HG03066 (cell line): ENCODE measurements around the gene GPR15LG.
A peak's percentile ranks its signal among the peaks of the same experiment; 100 is the strongest.
"Not testable (repeated sequence)": the region's sequence is repeated elsewhere in the genome, so short reads cannot be mapped to it uniquely, and the experiment has no call there.

Experiments used
- ATAC-seq: cut with Tn5 transposase; IDR thresholded peaks from one replicate; pipeline ENCODE4 v1.9.1; 2021; ENCODE audit warnings: low read depth; ENCODE audit not compliant: unreplicated experiment

Gene GPR15LG

DNA sequence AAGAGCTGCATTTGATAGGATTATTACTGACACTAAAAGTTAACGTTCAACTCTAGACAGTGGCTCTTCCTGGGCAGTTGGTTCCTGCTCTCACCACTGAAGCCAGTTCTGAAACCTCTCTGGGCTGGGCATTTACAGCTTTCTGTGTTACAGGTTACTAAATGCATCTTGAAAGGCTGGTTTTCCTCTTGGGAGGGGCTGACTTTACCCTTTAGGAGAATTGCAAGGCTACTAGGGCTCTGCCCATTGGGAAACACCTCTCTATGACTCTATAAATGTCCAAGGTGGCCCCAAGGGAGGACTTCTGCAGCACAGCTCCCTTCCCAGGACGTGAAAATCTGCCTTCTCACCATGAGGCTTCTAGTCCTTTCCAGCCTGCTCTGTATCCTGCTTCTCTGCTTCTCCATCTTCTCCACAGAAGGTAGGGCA is at the start of gene GPR15LG:
GPR15LG (plus strand) TSS at position 301 of the 429 bp plus-strand sequence; CDS start at position 352, 51 bp downstream.
- peak; percentile 43 for ATAC-seq

DNA sequence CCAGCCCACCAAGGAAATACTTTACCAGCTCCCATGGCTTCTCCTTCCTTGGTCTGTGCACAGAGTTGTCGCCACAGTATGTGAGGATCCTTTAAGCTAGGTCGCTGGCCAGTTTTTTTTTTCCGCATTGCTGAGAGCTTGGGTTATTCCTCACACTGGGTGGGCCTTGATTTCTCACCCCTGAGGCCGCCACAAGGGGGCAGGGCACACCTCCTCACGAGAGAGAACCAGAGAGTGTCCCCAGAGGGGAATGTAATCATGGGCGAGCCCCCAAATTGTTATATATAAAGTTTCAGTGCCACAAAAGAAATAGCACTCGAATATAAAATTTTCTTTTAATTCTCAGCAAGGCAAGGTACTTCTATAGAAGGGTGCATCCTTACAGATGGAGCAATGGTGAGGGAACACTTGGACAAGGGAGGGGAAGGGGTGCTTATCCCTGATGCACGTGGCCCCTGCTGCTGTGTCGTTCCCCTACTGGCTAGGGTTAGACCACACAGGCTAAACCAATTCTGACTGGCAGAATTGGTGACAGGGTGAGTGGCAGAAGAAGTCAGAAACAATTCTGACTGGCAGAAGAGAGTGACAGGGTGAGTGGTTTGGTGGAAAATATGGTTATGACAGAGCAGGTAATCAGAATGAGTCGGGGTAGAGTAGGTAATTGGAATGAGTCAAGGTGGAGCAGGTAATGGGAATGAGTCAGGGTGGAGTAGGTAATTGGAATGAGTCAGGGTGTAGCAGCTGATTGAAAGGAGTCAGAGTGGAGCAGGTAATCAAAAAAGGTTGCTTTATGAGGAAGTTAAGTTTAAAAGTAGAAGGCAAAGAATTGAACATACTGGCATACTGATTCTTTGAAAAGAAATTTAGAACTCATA is 47.5 kb upstream of the GPR15LG start:
- ATAC-seq: not testable (repeated sequence)

DNA sequence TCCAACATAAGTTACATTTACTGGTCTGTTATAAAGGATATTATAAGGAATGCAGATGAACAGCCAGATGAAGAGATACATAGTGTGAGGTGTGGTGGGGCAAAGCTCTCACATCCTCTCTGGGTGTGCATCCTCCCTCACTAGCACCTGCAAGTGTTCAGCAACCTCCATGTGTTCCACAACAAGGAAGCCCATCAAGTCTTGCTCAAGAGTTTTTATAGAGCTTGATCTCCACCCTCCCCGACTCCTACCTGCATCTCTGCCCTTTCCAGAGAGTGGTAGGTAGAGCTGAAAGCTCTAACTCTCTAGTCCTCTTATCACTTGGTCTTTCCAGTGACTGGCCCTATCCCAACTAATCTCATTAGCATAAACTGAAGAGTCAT is 46.8 kb upstream of the GPR15LG start:
- no peak for ATAC-seq

DNA sequence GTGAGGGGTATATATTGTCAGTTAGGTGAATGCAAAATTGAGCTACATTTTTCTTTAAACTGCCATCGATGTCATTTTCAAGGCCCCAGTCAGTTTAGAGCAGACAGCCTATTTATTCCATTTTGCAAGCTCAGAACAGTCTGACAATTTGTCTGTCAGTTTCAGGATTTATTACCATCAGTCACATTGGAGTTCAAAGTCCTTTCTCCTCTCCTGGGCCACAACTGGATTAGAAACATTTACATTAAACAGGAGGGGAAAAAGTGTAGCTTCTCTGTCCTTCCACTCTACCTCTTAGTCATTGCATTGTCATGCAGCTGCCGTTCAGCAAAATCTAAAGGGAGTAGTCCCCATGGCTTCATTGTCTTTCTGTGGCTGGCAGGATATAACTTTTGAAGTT is 37.8 kb upstream of the GPR15LG start:
- ATAC-seq: no peak

DNA sequence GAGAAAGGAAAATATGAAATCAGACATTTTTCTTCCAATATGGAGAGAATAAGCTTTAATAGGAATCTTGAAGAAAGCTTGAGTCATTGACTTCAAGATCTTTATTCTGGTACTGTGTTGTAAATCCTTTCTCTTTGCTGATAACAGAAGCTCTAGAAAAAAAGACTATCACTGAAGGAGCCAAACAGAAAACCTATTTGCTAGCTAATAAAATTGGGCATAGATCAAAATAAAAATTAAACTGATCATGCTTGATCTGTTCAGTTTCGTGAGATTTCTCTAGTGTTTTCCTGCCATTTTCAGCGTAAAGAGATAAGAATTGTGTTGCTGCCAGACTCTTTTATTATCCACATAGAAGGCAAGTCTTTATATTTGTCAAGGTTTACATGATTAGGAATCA is 35.8 kb upstream of the GPR15LG start:
- ATAC-seq: no peak

DNA sequence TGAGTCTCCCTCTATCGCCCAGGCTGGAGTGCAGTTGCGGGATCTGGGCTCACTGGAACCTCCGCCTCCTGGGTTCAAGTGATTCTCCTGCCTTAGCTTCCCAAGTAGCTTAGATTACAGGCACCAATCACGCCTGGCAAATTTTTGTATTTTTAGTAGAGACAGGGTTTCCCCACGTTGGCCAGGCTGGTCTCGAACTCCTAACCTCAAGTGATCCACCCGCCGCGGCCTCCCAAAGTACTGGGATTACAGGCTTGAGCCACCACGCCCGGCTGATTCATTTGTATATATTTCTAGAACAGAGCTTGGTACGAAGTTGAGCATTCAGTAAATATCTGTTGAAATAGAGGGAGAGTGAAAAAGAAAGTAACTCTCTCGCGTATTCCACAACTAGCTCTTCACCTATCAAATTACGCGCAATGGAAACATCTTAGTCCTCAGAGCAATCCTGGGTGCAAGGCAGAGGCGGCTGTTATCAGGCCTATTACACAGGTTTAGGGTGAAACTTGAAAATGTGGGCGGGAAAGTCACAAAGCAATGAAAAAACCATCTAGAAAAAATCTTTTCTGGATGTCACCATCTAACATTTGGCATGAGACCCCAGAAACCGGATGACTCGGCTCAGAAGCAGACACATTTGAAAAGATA is 35.0 kb upstream of the GPR15LG start:
- no peak for ATAC-seq

DNA sequence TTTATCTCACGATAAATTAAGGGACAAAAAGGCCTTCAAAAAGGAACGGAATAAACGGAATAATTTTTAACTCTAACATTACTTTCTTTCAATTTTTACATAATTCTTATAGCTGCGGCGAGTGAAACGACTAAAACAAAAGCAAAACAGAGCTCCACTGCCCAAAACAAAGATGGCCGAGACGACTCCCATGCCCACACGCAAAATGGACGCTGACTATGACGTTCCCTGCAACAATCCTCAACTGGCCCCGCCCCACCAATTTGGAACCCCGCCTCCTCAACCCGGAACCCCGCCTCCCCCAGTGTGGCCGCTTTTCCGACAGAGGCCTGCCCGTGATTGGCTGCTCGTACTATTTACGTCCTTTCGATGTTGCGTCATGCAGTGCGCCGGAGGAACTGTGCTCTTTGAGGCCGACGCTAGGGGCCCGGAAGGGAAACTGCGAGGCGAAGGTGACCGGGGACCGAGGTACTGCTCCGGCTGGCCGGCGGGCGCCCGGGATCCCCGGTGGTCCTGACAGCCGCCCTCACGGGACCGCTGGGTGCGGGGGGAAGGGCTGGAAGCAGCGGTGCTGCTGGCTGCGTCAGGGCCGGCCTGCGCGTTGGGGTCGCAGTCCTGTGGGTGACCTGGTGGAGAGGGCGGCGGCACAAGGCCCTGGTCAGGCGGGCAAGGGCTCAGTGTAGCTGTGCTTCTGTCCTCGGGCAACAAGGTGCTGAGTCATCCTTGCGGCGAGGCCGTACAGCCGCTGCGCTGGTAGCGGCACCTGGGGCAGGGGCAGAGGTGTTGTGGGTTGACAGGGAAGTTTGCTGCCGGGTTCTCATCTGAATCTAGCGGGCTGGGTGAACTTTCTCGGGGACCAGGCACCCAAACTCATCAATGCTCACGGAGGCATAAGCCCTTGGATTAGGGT is 34.2 kb upstream of the GPR15LG start, which contains the start of gene GHITM:
GHITM (plus strand) TSS at position 384 of the 910 bp plus-strand sequence. CDS start 1,992 bp downstream, outside the sequence.
- peak; percentile 96 for ATAC-seq

DNA sequence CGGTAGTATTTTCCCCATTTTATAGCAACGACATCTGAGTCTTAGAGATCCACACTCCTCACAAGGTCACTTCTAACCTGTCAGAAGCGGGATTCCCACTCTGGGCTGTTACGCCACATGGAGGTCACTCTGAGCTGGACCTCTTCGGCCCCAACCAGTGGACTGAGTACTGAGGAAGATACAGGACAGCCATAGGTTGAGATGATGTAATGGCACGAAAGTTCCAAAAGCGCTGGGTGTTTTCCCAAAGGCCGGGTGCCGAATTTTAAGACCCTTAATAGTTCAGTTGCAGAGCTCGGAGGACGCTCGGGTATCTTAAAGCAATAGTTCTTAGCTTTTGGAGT is 33.6 kb upstream of the GPR15LG start:
- ATAC-seq: no peak

DNA sequence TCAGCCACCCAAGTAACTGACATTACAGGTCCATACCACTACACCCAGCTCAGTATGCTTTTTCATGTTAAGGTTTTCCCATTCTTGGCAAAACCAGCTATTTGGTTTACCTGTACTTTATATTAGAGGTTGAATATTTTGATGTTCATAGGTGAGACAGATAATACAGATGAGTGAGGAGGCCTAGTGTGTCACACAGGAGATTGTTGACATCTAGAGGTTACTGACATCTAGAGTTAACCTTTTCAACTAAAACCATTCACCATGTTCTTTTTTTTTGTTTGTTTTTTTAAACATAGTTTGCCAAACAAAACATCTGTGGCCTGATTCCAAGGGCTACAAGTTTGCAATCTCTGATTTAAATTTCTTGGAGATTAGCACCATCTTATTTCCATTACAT is 26.3 kb upstream of the GPR15LG start:
- no peak for ATAC-seq

DNA sequence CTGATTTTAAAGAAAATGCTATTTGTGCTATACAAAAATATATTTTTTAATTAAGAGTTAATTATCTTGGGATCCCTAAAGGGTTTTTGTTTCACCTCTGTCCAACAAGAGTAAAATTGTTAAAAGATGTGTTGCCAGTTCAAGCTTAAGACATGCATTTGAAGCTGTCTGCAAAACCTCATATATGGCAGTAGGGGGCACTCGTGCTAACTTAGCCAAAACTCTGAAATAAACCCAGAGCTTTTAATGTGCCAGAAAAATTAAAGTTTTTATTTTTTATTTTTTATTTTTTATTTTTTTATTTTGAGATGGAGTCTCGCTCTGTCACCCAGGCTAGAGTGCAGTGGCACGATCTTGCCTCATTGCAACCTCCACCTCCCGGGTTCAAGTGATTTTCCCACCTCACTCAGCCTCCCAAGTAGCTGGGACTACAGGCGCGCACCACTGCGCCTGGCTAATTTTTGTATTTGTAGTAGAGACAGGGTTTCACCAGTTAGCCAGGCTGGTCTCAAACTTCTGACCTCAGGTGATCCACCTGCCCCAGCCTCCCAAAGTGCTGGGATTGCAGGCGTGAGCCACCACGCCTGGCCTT is 25.5 kb upstream of the GPR15LG start:
- ATAC-seq: peak; percentile 51

DNA sequence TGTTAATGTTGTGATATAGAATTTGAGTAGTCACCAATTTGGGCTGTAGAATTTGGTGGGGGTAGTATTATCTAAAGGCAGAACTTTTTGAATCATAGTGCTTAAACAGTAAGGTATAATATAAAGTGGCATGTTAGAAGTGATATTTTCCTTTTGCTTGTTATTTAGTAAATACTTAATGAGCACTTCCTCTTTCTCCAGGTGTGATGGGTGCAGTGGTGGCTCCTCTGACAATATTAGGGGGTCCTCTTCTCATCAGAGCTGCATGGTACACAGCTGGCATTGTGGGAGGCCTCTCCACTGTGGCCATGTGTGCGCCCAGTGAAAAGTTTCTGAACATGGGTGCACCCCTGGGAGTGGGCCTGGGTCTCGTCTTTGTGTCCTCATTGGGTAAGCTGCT is 23.7 kb upstream of the GPR15LG start:
- no peak for ATAC-seq

DNA sequence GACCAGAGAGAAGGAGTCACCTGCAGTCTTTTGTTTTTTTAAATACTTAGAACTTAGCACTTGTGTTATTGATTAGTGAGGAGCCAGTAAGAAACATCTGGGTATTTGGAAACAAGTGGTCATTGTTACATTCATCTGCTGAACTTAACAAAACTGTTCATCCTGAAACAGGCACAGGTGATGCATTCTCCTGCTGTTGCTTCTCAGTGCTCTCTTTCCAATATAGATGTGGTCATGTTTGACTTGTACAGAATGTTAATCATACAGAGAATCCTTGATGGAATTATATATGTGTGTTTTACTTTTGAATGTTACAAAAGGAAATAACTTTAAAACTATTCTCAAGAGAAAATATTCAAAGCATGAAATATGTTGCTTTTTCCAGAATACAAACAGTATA is 20.8 kb upstream of the GPR15LG start:
- no peak for ATAC-seq

DNA sequence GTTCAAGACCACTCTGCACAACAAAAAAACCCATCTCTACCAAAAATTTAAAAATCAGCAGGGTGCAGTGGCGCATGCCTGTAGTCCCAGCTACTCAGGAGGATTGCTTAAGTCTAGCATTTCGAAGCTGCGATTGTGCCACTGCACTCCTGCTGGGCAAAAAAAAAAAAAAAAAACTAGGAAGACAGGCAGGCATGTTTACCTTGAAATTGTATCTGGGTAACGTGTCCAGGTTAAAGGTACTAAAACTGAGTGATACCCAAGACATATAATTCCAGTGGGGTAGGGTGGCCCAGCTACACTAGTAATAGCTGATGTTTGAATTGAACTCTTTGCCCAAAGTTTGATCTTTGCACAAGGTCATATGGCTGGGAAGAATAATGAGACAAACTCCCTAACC is 18.1 kb upstream of the GPR15LG start:
- no peak for ATAC-seq

DNA sequence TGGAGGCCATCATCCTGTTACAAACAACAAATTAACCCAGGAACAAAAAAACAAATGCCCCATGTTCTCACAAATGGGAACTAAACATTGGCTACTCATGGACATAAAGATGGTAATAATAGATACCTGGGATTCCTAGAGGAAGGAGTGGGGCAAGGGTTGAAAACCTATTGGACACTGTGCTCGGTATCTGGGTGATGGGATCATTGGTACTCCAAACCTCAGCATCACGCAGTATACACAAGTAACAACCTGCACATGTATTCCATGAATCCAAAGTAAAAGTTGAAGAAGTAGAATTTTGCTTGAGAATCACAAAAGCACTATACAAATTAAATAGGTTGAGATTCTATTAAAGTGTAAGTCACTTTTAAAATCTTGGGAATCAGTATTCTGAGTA is 17.6 kb upstream of the GPR15LG start:
- no peak for ATAC-seq

DNA sequence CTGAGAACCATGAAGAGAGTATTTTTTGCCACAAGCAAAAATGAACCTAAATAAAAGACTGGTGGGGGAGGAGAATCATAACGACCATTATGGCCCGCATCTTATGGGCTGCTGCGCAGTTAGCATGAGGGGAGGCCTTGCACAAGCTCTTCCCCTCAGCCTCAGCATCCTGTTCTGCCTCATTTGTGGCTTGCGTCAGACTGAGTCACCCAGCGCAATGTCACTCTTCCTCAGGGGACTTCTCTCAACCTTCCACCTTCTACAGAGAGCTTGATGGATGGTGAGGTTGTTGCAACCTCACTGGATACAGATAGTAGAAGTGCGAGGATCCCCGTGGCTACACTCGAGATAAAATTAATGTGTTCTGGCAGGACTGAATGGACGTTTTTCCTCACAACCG is 16.8 kb upstream of the GPR15LG start:
- ATAC-seq: no peak

DNA sequence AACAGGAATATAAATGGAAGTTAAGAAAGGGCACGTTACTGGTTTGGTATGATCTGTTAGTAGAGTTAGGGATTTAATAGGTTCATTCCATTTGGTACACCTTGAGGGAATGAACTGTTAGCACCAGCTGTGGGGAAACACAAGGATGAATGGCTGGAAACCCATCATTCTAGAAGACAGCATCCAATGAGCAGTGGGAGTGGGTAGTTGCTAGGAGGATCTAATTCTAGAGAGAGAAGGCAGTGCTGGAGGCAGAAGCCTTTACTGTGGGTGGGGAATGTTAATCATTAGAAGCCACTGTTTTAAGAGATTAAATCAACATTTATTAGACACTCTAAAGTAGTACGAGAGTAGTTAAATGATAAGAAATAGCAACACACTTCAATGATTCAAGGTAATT is 15.5 kb upstream of the GPR15LG start:
- ATAC-seq: no peak

DNA sequence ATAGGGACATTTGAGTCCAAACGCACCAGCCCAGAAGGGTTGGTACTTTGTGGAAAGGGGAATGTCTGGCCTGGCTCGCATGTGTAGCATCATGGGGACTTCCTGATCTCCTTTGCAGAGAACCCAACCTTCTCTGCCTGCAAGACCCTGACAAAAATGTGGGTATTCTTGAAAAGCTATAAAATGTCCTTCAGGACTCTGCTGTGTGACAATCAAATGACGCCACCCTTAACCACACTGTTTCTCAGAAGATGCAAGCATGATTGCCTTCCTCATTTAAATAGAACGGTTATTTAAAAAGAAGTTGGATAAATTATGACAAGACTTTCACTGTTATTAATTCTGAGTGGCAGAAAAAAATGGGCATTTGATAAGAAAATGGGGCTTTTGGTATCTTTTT is 15.1 kb upstream of the GPR15LG start:
- ATAC-seq: no peak

DNA sequence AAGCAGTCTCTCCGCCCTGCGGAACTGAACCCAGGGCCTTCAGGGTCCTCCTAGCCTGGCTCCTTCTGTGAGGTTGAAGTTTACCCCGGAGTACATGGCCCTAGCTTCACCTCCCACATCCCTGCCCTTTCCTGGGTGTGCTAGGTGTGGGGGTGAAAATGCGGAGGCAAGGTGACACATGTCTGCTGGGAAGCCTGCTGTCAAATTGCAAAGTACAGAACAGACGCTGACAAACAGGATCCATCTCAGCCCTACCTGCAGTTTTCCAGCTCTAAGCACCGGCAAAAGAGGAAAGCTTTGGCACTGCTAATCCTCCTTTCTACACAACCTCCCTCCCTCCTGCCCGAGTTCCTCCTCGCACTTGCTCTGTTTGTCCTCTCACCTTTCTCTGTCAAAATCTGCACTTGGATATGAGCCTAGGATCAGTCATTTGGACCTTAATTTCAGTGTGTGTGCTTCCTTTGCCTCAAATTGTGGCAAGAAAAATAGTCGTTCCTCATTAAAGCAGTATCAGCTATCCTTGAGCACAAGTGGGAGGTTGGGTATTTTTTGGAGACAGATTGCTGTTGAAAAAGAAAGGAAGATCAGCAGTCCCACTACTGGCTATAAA is 14.4 kb upstream of the GPR15LG start:
- no peak for ATAC-seq

DNA sequence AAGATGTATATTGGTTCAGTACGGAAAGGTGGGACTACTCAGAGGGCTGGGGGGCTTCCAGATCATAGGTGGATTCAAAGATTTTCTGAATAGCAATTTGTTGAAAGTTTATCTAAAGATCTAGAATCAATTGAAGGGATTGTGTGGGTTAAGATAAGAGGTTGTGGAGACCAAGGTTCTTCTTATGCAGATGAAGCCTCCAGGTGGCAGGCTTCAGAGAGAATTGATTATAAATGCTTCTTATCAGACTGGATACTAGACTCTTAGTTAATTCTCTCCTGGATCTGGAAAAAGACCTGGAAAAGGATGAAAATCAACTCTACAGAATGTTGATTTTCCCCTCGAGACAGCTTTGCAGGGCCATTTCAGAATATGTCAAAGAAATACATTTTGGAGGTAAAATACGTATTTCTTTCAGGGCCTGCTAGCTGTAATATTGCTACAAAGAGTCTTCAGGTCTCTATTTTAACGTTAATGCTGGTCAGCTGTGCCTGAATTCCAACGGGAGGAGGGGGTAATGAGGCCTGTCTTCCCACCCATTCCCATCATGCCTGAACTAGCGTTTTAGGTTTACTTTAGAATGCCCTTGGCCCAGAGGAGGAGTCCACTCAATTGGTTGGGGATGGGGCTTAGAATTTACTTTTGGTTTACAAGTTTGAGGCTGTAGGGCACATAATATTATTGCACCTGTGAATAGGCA is 12.8 kb upstream of the GPR15LG start:
- no peak for ATAC-seq

DNA sequence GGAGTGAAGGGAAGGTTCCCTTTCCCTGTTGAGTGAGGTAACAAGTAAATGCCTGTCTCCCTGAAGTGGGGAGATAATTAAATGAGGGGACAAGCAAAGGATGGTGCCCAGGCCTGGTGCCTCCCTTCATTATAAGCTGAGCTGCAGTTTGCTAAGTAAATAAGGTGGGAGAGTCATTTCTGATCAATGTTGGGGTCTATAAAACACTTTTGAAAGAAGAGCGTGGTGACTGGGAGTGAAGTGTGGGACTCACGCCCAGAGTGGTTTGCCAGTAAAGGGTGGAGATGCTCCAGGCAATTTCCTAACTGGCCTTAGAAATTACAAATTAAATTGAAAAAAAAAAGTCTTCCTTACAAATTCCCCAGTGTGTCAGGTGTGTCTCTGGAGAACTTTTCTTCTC is 9.6 kb upstream of the GPR15LG start:
- no peak for ATAC-seq
